Liver (tissue), 9 donors: Measurements from ENCODE around the gene UNC80. TPM values are rescaled to one million over a fixed set of nuclear protein-coding genes. Genes with fewer than 3 reads are reported as not detected.

Experiments
- DNase-seq: peaks from one replicate; pipeline ENCODE4 v3.0.0-alpha.2; 2017; ENCODE audit warnings: low spot score
- H3K27ac ChIP-seq, 2 donors: one replicate each; pipeline ENCODE4 v1.7.0; 2013; ENCODE audit warnings: inconsistent platforms in 2 of 2, low read length in 2 of 2, control low read depth in 1 of 2, low read depth in 1 of 2, mild to moderate bottlenecking in 1 of 2
- H3K27me3 ChIP-seq, 4 donors: one replicate each; pipeline versions ENCODE4 v1.6.1 to v1.7.0; 2013; ENCODE audit warnings: low read length in 3 of 4, inconsistent platforms in 1 of 4, mild to moderate bottlenecking in 1 of 4, moderate library complexity in 1 of 4; ENCODE audit not compliant: control insufficient read depth in 4 of 4, insufficient read depth in 4 of 4
- H3K36me3 ChIP-seq, 4 donors: one replicate each; pipeline versions ENCODE4 v1.6.1 to v1.7.0; 2013; ENCODE audit warnings: low read length in 3 of 4, mild to moderate bottlenecking in 3 of 4, low read depth in 1 of 4, moderate library complexity in 1 of 4; ENCODE audit not compliant: control insufficient read depth in 4 of 4, insufficient read depth in 3 of 4
- H3K4me1 ChIP-seq, 4 donors: one replicate each; pipeline versions ENCODE4 v1.6.1 to v1.7.0; 2013; ENCODE audit warnings: low read length in 3 of 4, mild to moderate bottlenecking in 3 of 4, moderate library complexity in 1 of 4; ENCODE audit not compliant: control insufficient read depth in 4 of 4, insufficient read depth in 4 of 4
- H3K4me3 ChIP-seq, 3 donors: one replicate each; pipeline versions ENCODE4 v1.6.1 to v1.7.0; 2013; ENCODE audit warnings: low read length in 3 of 3, control low read depth in 1 of 3, low read depth in 1 of 3, mild to moderate bottlenecking in 1 of 3
- H3K9ac ChIP-seq, 2 donors: one replicate each; pipeline ENCODE4 v1.7.0; 2013; ENCODE audit warnings: low read length in 2 of 2, mild to moderate bottlenecking in 2 of 2, moderate library complexity in 2 of 2, control low read depth in 1 of 2, low read depth in 1 of 2
- H3K9me3 ChIP-seq, 4 donors: one replicate each; pipeline versions ENCODE4 v1.6.1 to v1.7.0; 2013; ENCODE audit warnings: low read length in 3 of 4; ENCODE audit not compliant: control insufficient read depth in 4 of 4
- CTCF ChIP-seq: fragments of 150-350 bp; IDR thresholded peaks from 2 replicates; pipeline ENCODE4 v1.5.1; 2017; ENCODE audit warnings: improper control_type of control experiment, low read depth, low read length; ENCODE audit not compliant: missing input control
- EGR1 ChIP-seq, 2 donors: IDR thresholded peaks; 2 replicates each; pipeline ENCODE4 v1.6.1; 2016 to 2018; ENCODE audit warnings: antibody characterized with exemption in 2 of 2, low read depth in 2 of 2
- FOXA1 ChIP-seq: IDR thresholded peaks from 2 replicates; pipeline ENCODE4 v1.6.1; 2016; ENCODE audit warnings: antibody characterized with exemption
- FOXA2 ChIP-seq: IDR thresholded peaks from 2 replicates; pipeline ENCODE4 v1.6.1; 2016; ENCODE audit warnings: antibody characterized with exemption
- GABPA ChIP-seq, 2 donors: IDR thresholded peaks in 1 of 2; conservative IDR thresholded peaks in 1 of 2; 2 replicates each; pipeline ENCODE4 v1.6.1; 2016; ENCODE audit warnings: antibody characterized with exemption in 2 of 2, mild to moderate bottlenecking in 1 of 2, moderate library complexity in 1 of 2
- HNF4A ChIP-seq, 2 donors: conservative IDR thresholded peaks; 2 replicates each; pipeline ENCODE4 v1.6.1; 2016; ENCODE audit warnings: antibody characterized with exemption in 2 of 2, mild to moderate bottlenecking in 2 of 2
- HNF4G ChIP-seq: IDR thresholded peaks from 2 replicates; pipeline ENCODE4 v1.6.1; 2016; ENCODE audit warnings: antibody characterized with exemption
- JUND ChIP-seq, 2 donors: IDR thresholded peaks; 2 replicates each; pipeline ENCODE4 v1.6.1; 2016; ENCODE audit warnings: antibody characterized with exemption in 2 of 2
- MAX ChIP-seq: IDR thresholded peaks from 2 replicates; pipeline ENCODE4 v1.6.1; 2016; ENCODE audit warnings: antibody characterized with exemption
- NR2F2 ChIP-seq: IDR thresholded peaks from 2 replicates; pipeline ENCODE4 v1.6.1; 2016; ENCODE audit warnings: antibody characterized with exemption
- RAD21 ChIP-seq, 2 donors: IDR thresholded peaks; 2 replicates each; pipeline ENCODE4 v1.6.1; 2016; ENCODE audit warnings: antibody characterized with exemption in 2 of 2, mild to moderate bottlenecking in 2 of 2
- REST ChIP-seq: IDR thresholded peaks from 2 replicates; pipeline ENCODE4 v1.6.1; 2016; ENCODE audit warnings: antibody characterized with exemption, mild to moderate bottlenecking
- RXRA ChIP-seq, 2 donors: IDR thresholded peaks; 2 replicates each; pipeline ENCODE4 v1.6.1; 2017 to 2018; ENCODE audit warnings: antibody characterized with exemption in 2 of 2, mild to moderate bottlenecking in 1 of 2
- SP1 ChIP-seq: IDR thresholded peaks from 2 replicates; pipeline ENCODE4 v1.6.1; 2018; ENCODE audit warnings: antibody characterized with exemption, mild to moderate bottlenecking
- YY1 ChIP-seq: IDR thresholded peaks from 2 replicates; pipeline ENCODE4 v1.6.1; 2016; ENCODE audit warnings: antibody characterized with exemption, mild to moderate bottlenecking
- ZBTB33 ChIP-seq: IDR thresholded peaks from 2 replicates; pipeline ENCODE4 v1.6.1; 2016; ENCODE audit warnings: antibody characterized with exemption
- WGBS: extraction: QIAGEN DNeasy Blood & Tissue Kit; methylation state at CpG from one replicate; pipeline ENCODE4 v1.1.7; 2013; 5-methylcytosine and 5-hydroxymethylcytosine counted together
- polyA plus RNA-seq, 2 donors: library from polyadenylated mRNA; stranded (reverse) in 1 of 2; unstranded in 1 of 2; fragments of 200-250 nt in 1 of 2; fragments of >200 nt in 1 of 2; fragmentation: Nextera tagmentation in 1 of 2; extraction: Ambion mirVana in 1 of 2; gene quantifications; one replicate each; pipeline versions ENCODE4 v1.2.1 to v1.2.3, GENCODE V29; 2013 to 2015
- total RNA-seq, 2 donors: library from RNA; depleted of rRNA; stranded (reverse); fragments of >200 nt; gene quantifications; one replicate each; pipeline ENCODE4 v1.2.3, GENCODE V29; 2014
- donor health status: healthy.
- donor health status: healthy.
- donor health status: healthy.
- donor health status: healthy.
- donor health status: healthy.

The UNC80 gene
- total RNA-seq (under 1 TPM; under 0.01 to 0.05 TPM), polyA plus RNA-seq (under 1 TPM in 1 of 2 donors, not detected in 1; 0.02 TPM)

GRCh38 chr2:209771474-209772289 lies at the start of gene UNC80:
UNC80 (plus strand) TSS chr2:209771832; CDS start chr2:209772073, 241 bp downstream.
- TF ChIP-seq CTCF (no peak), FOXA1 (no peak), GABPA (IDR thresholded peaks at IDR 0.05 in 1 of 2, conservative IDR thresholded peaks at IDR 0.05 in 1 of 2) (no peak), FOXA2 (no peak), REST (peak; percentile 100), ZBTB33 (no peak), HNF4G (no peak), NR2F2 (no peak), YY1 (no peak), RAD21 (IDR thresholded peaks at IDR 0.05) (peak in 1 of 2 donors; percentile 8), HNF4A (conservative IDR thresholded peaks at IDR 0.05) (no peak), EGR1 (IDR thresholded peaks at IDR 0.05; ENCODE audit: low read depth in 2 of 2) (peak; percentile 76 to 80), MAX (no peak), JUND (IDR thresholded peaks at IDR 0.05) (no peak), SP1 (no peak), RXRA (IDR thresholded peaks at IDR 0.05) (no peak)
- peak; percentile 67 for DNase-seq
- Histone ChIP-seq H3K27me3 (peaks cover 0 to 11% (median 4%) of the 10 kb centered on the region in 4 donors), H3K9ac (no peak within 1 kb of the TSS), H3K4me1 (peaks cover 0 to 3% (median 3%) of the 10 kb centered on the region in 4 donors), H3K27ac (no peak within 1 kb of the TSS), H3K36me3 (no peaks in the 10 kb centered on the region), H3K9me3 (no peaks in the 10 kb centered on the region), H3K4me3 (peak within 1 kb of the TSS in 2 of 3 donors; percentile 27 to 51)
- 7% methylated on average over 73 of the region's 73 CpGs for WGBS
